ENCODE data around the gene ORM1. TPM values are rescaled to one million over a fixed set of nuclear protein-coding genes. Genes with fewer than 3 reads are reported as not detected.

The ORM1 gene
- total RNA-seq, 2 experiments from 2014 or later, result not detected

DNA sequence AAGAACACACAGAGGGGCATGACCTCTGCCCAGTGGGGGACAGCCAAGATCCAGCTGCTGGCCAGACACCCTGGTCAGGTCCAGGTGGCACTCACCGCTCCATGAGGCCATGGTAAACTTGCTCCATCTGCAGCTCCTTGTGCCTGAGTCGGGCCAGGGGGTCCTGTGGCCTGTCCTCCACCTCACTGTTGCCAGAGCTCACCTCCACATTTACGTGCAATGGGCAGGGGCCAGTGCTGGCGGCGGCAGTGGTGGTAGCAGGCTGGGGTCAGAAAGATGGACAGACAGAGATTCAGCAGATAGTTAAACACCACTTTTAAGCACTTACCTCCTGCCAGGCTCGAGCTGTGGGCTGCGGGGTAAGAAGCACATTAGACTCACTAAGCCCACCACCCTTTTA, 36.9 kb downstream of the ORM1 start:
- intact Hi-C loops (cut with micrococcal nuclease; ENCODE audit: unreplicated experiment), result no loop called here
- ChIA-PET POLR2A (no interaction called here), CTCF (ENCODE audit: unreplicated experiment) (no interaction called here)
- no peak overlapping the region for H3K4me3 ChIP-seq (ENCODE audit: low read depth, low read length, poor library complexity, severe bottlenecking)
- peaks cover 100% of the 10 kb centered on the region for H3K36me3 ChIP-seq (ENCODE audit: insufficient read depth, low read length)
- H3K4me1 ChIP-seq (ENCODE audit: insufficient read depth, low read length, poor library complexity, severe bottlenecking), result peaks cover 21% of the 10 kb centered on the region
- H3K4me2 ChIP-seq (ENCODE audit: low read length), result no peak overlapping the region
- BruUV-seq (replicated peaks), result no TSS peak
- no peaks in the 10 kb centered on the region for H4K20me1 ChIP-seq (ENCODE audit: insufficient read depth, low read length)
- no peak for DNase-seq (ENCODE audit: low spot score)
- H3K79me2 ChIP-seq (ENCODE audit: insufficient read depth, low read depth, low read length), result peaks cover 5% of the 10 kb centered on the region; the same call in 1 of the 2 replicates
- no peaks in the 10 kb centered on the region for H3K9me3 ChIP-seq (ENCODE audit: low read length)
- TF ChIP-seq EZH2phosphoT487 (IDR thresholded peaks at IDR 0.05; ENCODE audit: borderline replicate concordance, low read depth, low read length), result no peak
- no peak overlapping the region for H3K27ac ChIP-seq (ENCODE audit: low read depth, low read length, poor library complexity, severe bottlenecking)
- no peak overlapping the region for H2AFZ ChIP-seq (ENCODE audit: low read length)
- no peaks in the 10 kb centered on the region for H3K9me2 ChIP-seq (ENCODE audit: insufficient read depth, low read length)

DNA sequence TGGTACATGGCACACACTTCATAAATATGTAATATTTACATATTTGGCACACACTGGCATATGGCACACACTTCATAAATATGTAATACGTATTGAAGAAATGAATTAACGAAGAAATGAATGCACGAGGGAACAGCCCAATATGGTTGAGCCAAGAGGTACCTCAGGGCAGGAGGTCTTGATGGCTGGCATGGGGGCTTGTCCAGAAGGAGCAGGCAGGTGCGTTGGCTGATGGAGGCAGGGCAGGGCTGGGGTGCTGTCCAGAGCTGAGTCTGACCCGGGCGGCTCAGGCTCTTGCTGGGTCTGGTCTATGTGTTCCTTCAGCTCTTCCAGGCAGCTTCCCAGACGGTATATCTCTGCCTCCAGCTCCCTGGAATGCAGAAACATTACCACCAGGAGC, 38.6 kb downstream of the ORM1 start:
- POLR2A ChIA-PET, result interaction anchor here (1.6 to 1.9 kb wide), 3 partner anchors 9 to 34 kb away, joined by 3 to 10 read pairs (median 4); no protein-coding TSS in a partner anchor
- intact Hi-C loops (cut with micrococcal nuclease; ENCODE audit: unreplicated experiment), result no loop called here
- no peaks in the 10 kb centered on the region for H3K9me3 ChIP-seq (ENCODE audit: low read length)
- H2AFZ ChIP-seq (ENCODE audit: low read length), result no peak overlapping the region
- H3K79me2 ChIP-seq (ENCODE audit: insufficient read depth, low read depth, low read length), result peaks cover 15% of the 10 kb centered on the region; the same call in 1 of the 2 replicates
- TF ChIP-seq, protein P1, sequence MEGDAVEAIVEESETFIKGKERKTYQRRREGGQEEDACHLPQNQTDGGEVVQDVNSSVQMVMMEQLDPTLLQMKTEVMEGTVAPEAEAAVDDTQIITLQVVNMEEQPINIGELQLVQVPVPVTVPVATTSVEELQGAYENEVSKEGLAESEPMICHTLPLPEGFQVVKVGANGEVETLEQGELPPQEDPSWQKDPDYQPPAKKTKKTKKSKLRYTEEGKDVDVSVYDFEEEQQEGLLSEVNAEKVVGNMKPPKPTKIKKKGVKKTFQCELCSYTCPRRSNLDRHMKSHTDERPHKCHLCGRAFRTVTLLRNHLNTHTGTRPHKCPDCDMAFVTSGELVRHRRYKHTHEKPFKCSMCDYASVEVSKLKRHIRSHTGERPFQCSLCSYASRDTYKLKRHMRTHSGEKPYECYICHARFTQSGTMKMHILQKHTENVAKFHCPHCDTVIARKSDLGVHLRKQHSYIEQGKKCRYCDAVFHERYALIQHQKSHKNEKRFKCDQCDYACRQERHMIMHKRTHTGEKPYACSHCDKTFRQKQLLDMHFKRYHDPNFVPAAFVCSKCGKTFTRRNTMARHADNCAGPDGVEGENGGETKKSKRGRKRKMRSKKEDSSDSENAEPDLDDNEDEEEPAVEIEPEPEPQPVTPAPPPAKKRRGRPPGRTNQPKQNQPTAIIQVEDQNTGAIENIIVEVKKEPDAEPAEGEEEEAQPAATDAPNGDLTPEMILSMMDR (conservative IDR thresholded peaks at IDR 0.05; ENCODE audit: low read length), result no peak
- TF ChIP-seq EZH2phosphoT487 (IDR thresholded peaks at IDR 0.05; ENCODE audit: borderline replicate concordance, low read depth, low read length), result no peak
- H3K27ac ChIP-seq (ENCODE audit: low read depth, low read length, poor library complexity, severe bottlenecking), result no peak overlapping the region
- H3K9me2 ChIP-seq (ENCODE audit: insufficient read depth, low read length), result no peaks in the 10 kb centered on the region
- no peaks in the 10 kb centered on the region for H4K20me1 ChIP-seq (ENCODE audit: insufficient read depth, low read length)
- peaks cover 97% of the 10 kb centered on the region for H3K36me3 ChIP-seq (ENCODE audit: insufficient read depth, low read length)
- peaks cover 38% of the 10 kb centered on the region for H3K4me1 ChIP-seq (ENCODE audit: insufficient read depth, low read length, poor library complexity, severe bottlenecking)
- CTCF ChIA-PET (ENCODE audit: unreplicated experiment), result interaction anchor here (0.6 kb wide), 1 partner anchor 25 kb away, joined by 3 read pairs; no protein-coding TSS in a partner anchor
- BruUV-seq (replicated peaks), result no TSS peak
- H3K4me2 ChIP-seq (ENCODE audit: low read length), result no peak overlapping the region
- no peak overlapping the region for H3K4me3 ChIP-seq (ENCODE audit: low read depth, low read length, poor library complexity, severe bottlenecking)
- DNase-seq (ENCODE audit: low spot score), result no peak

DNA sequence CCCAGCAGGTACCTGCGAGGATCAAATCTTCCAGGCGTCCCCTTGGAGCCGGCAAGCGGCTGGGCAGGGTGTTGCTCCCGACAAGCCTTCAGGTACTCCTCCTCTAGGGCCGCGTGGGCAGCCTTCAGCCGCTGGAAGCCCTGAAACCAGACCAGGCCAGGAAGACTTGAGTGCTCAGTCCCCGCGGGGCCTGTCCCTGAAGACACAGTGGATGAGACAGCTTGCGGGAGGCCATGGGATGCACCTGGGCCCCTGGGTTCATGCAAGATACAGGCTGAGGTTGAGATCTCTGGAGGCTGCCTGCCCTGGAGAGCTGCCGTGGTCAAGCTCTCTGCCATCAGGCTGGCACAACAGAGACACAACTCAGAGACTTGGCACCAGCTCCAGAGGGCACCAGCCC, 39.5 kb downstream of the ORM1 start:
- peak overlapping the region; percentile 69 for H3K27ac ChIP-seq (ENCODE audit: low read depth, low read length, poor library complexity, severe bottlenecking)
- ChIA-PET CTCF (ENCODE audit: unreplicated experiment) (no interaction called here), POLR2A (interaction anchor here (1.6 to 12.9 kb wide), 4 partner anchors 9 to 34 kb away, joined by 3 to 275 read pairs (median 7); partner anchors contain the start of gene AKNA)
- H4K20me1 ChIP-seq (ENCODE audit: insufficient read depth, low read length), result no peaks in the 10 kb centered on the region
- no peak overlapping the region for H3K4me3 ChIP-seq (ENCODE audit: low read depth, low read length, poor library complexity, severe bottlenecking)
- H3K36me3 ChIP-seq (ENCODE audit: insufficient read depth, low read length), result peaks cover 93% of the 10 kb centered on the region
- TF ChIP-seq, protein P1 (conservative IDR thresholded peaks at IDR 0.05; ENCODE audit: low read length), result no peak
- TF ChIP-seq EZH2phosphoT487 (IDR thresholded peaks at IDR 0.05; ENCODE audit: borderline replicate concordance, low read depth, low read length), result no peak
- DNase-seq (ENCODE audit: low spot score), result no peak
- BruUV-seq (replicated peaks), result no TSS peak
- H3K4me2 ChIP-seq (ENCODE audit: low read length), result no peak overlapping the region
- H3K4me1 ChIP-seq (ENCODE audit: insufficient read depth, low read length, poor library complexity, severe bottlenecking), result peaks cover 47% of the 10 kb centered on the region
- no peaks in the 10 kb centered on the region for H3K9me3 ChIP-seq (ENCODE audit: low read length)
- intact Hi-C loops (cut with micrococcal nuclease; ENCODE audit: unreplicated experiment), result no loop called here
- no peaks in the 10 kb centered on the region for H3K9me2 ChIP-seq (ENCODE audit: insufficient read depth, low read length)
- H2AFZ ChIP-seq (ENCODE audit: low read length), result no peak overlapping the region
- peaks cover 15% of the 10 kb centered on the region; the same call in 1 of the 2 replicates for H3K79me2 ChIP-seq (ENCODE audit: insufficient read depth, low read depth, low read length)
